Measurements from ENCODE around the gene VARS2. TPM values are rescaled to one million over a fixed set of nuclear protein-coding genes. Genes with fewer than 3 reads are reported as not detected.

Gene VARS2
- total RNA-seq, 1 experiment from 2014 or later, result 39.8 TPM

DNA sequence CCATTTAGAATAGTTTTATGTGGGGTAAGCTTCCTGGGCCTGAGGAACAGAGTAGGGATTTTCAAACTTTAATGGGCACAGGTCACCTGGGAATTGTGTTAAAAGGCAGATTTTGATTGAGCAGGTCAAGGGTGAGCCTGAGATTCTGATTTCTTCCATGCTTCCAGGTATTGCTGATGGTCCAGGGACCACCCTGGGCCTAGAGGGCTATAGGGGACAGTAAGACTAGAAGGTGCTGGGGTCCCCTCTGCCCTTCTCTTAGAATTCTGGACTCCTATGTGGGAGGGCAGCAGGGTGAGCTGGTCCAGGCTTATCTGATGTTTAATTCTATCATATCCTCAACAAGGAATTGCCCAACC, 27.2 kb upstream of the VARS2 start:
- CTCF ChIA-PET, result no interaction called here
- H3K9ac ChIP-seq (ENCODE audit: low read length), result peak overlapping the region; percentile 92
- TF ChIP-seq RAD21 (IDR thresholded peaks at IDR 0.05; ENCODE audit: low read depth) (no peak), JUND (IDR thresholded peaks at IDR 0.05) (no peak), TCF7L2 (IDR thresholded peaks at IDR 0.05; ENCODE audit: borderline replicate concordance, extremely low read depth, insufficient read depth, insufficient read length) (no peak), YY1 (IDR thresholded peaks at IDR 0.05; ENCODE audit: extremely low read depth, insufficient replicate concordance, low read depth, low read length) (no peak), FOSL1 (IDR thresholded peaks at IDR 0.05; ENCODE audit: low read depth) (no peak), ZNF274 (IDR thresholded peaks at IDR 0.05; ENCODE audit: low read depth, low read length) (no peak), CEBPB (IDR thresholded peaks at IDR 0.05; ENCODE audit: low read depth) (no peak), ELF1 (IDR thresholded peaks at IDR 0.05; ENCODE audit: borderline replicate concordance, low read depth) (no peak), CBX3 (IDR thresholded peaks at IDR 0.05; ENCODE audit: low read depth) (no peak)
- TF ChIP-seq, protein P1, sequence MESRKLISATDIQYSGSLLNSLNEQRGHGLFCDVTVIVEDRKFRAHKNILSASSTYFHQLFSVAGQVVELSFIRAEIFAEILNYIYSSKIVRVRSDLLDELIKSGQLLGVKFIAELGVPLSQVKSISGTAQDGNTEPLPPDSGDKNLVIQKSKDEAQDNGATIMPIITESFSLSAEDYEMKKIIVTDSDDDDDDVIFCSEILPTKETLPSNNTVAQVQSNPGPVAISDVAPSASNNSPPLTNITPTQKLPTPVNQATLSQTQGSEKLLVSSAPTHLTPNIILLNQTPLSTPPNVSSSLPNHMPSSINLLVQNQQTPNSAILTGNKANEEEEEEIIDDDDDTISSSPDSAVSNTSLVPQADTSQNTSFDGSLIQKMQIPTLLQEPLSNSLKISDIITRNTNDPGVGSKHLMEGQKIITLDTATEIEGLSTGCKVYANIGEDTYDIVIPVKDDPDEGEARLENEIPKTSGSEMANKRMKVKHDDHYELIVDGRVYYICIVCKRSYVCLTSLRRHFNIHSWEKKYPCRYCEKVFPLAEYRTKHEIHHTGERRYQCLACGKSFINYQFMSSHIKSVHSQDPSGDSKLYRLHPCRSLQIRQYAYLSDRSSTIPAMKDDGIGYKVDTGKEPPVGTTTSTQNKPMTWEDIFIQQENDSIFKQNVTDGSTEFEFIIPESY (IDR thresholded peaks at IDR 0.05; ENCODE audit: extremely low read depth, insufficient replicate concordance, low read length), result no peak
- TF ChIP-seq, protein P2, sequence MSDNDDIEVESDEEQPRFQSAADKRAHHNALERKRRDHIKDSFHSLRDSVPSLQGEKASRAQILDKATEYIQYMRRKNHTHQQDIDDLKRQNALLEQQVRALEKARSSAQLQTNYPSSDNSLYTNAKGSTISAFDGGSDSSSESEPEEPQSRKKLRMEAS (IDR thresholded peaks at IDR 0.05), result no peak
- TF ChIP-seq, protein P3, sequence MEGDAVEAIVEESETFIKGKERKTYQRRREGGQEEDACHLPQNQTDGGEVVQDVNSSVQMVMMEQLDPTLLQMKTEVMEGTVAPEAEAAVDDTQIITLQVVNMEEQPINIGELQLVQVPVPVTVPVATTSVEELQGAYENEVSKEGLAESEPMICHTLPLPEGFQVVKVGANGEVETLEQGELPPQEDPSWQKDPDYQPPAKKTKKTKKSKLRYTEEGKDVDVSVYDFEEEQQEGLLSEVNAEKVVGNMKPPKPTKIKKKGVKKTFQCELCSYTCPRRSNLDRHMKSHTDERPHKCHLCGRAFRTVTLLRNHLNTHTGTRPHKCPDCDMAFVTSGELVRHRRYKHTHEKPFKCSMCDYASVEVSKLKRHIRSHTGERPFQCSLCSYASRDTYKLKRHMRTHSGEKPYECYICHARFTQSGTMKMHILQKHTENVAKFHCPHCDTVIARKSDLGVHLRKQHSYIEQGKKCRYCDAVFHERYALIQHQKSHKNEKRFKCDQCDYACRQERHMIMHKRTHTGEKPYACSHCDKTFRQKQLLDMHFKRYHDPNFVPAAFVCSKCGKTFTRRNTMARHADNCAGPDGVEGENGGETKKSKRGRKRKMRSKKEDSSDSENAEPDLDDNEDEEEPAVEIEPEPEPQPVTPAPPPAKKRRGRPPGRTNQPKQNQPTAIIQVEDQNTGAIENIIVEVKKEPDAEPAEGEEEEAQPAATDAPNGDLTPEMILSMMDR (IDR thresholded peaks at IDR 0.05 in 2 of 3, conservative IDR thresholded peaks at IDR 0.05 in 1 of 3; ENCODE audit: borderline replicate concordance in 1 of 3, insufficient read depth in 1 of 3, low read depth in 2 of 3, low read length in 2 of 3), result no peak
- H3K79me2 ChIP-seq (ENCODE audit: insufficient read depth, low read length), result peaks cover 81% of the 10 kb centered on the region
- intact Hi-C loops (cut with micrococcal nuclease), result no loop called here
- no peaks in the 10 kb centered on the region for H3K9me2 ChIP-seq (ENCODE audit: insufficient read depth)
- peaks cover 39 to 57% of the 10 kb centered on the region in 2 experiments for H3K4me1 ChIP-seq (ENCODE audit: control insufficient read depth in 1 of 2, insufficient read depth in 2 of 2, low read length in 2 of 2)
- H3K4me2 ChIP-seq (ENCODE audit: low read length), result peak overlapping the region; percentile 99
- ATAC-seq, result no peak
- H4K20me1 ChIP-seq (ENCODE audit: insufficient read depth), result no peaks in the 10 kb centered on the region
- peaks cover 21 to 30% of the 10 kb centered on the region in 2 experiments for H3K36me3 ChIP-seq (ENCODE audit: control insufficient read depth in 1 of 2, insufficient read depth in 2 of 2, low read length in 2 of 2)
- H3K9me3 ChIP-seq (ENCODE audit: control insufficient read depth in 1 of 2, insufficient read depth in 1 of 2, low read depth in 1 of 2, low read length in 2 of 2), result no peaks in the 10 kb centered on the region
- no peaks in the 10 kb centered on the region for H3K27me3 ChIP-seq (ENCODE audit: insufficient read depth, low read length)
- no peak overlapping the region for H2AFZ ChIP-seq (ENCODE audit: low read depth, low read length, poor library complexity, severe bottlenecking)
- no TSS peak for BruUV-seq (replicated peaks)
- POLR2A ChIA-PET, result no interaction called here
- H3K4me3 ChIP-seq (replicated peaks in 1 of 2; ENCODE audit: low read depth in 1 of 2, low read length in 2 of 2), result peak overlapping the region; percentile 83 to 87
- no peak for DNase-seq (ENCODE audit: low read depth, low spot score)
- peak overlapping the region; percentile 99 for H3K27ac ChIP-seq (ENCODE audit: low read depth, low read length)
- RAD21 ChIA-PET (ENCODE audit: low non-redundant PET in 1 of 2, low total read pairs in 2 of 2, uncharacterized antibody in 2 of 2, unreplicated experiment in 2 of 2), result no interaction called here
